Measurements from ENCODE around the gene FOCAD. TPM values are rescaled to one million over a fixed set of nuclear protein-coding genes. Genes with fewer than 3 reads are reported as not detected.

FOCAD gene
- total RNA-seq, 2 experiments from 2014 or later, result 13.8 to 18.5 TPM

DNA sequence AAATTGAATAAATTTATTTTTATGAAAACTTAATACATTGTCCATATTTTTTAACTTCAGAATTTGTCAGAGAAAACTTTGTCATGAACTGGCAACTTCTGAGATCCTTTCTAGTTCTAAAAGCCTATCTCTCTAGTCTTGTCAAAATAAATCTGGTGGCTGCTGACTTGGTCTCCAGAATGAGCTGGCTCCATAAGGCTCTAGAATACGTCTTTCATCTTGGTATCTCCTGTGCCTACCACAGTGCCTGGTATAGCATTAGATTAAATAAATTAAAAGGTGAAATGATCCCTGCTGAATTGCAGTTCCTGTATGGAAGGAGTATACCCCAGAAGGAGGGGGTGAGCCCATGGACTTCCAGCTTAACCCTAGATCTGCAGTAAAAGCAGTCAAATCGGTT lies 2.6 kb upstream of the FOCAD start:
- ChIA-PET CTCF (ENCODE audit: unreplicated experiment) (no interaction called here), POLR2A (interaction anchor here (0.6 to 0.7 kb wide), 2 partner anchors 12 to 170 kb away, joined by 3 read pairs; no protein-coding TSS in a partner anchor)

DNA sequence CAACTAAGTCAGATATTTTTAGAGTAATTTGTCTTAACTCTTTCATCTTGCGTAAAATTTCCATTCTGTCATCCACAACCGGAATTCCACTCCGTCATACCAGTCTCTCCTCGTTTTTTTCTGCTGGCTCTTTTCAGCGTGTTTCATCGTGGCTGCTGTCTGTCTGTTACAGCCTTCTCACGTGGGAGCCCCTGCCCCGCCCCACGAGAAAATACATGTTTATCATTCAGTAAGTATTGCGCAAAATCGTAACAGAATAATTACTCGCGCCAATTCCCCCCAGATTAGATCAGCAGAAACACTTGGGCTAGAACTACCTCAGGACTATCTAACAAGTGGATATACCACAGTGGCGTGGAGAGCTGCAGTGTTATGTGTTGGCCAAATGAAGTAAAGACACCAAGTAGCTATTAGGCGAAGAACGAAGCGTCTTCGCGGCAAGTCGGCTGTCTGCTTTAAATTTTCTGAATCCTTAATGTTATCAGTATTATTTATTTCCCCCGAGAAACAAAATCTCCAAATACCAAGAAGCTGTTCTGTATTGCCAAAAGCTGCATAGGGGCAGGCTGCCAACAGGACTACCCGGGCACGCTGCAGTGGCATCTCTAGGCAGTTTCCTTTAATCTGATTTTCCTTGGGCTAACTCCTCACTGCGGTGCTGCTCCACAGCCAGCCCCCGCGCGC lies 566 bp upstream of the FOCAD start:
- ChIA-PET CTCF (ENCODE audit: unreplicated experiment) (interaction anchor here (0.5 to 1.1 kb wide), 3 partner anchors 8 to 393 kb away, joined by 3 read pairs; no protein-coding TSS in a partner anchor), POLR2A (interaction anchor here (0.8 to 2.0 kb wide), 12 partner anchors 10 to 441 kb away, joined by 3 to 7 read pairs (median 4); partner anchors contain the start of gene MLLT3)
- peak overlapping the region; percentile 100 for H2AFZ ChIP-seq (ENCODE audit: low read length)
- no peaks in the 10 kb centered on the region for H3K9me3 ChIP-seq (ENCODE audit: low read length)
- no peaks in the 10 kb centered on the region for H4K20me1 ChIP-seq (ENCODE audit: insufficient read depth, low read length)
- intact Hi-C loops (cut with micrococcal nuclease; ENCODE audit: unreplicated experiment), result loop anchor here (1.0 to 10.0 kb wide), 4 partner anchors 61 to 654 kb away; partner anchors contain the start of genes KLHL9 and MLLT3
- H3K4me1 ChIP-seq (ENCODE audit: insufficient read depth, low read length, poor library complexity, severe bottlenecking), result peaks cover 16% of the 10 kb centered on the region
- no peaks in the 10 kb centered on the region for H3K9me2 ChIP-seq (ENCODE audit: insufficient read depth, low read length)
- no TSS peak for BruUV-seq (replicated peaks)
- peak; percentile 36 for DNase-seq (ENCODE audit: low spot score)
- peak overlapping the region; percentile 90 for H3K4me2 ChIP-seq (ENCODE audit: low read length)
- H3K79me2 ChIP-seq (ENCODE audit: insufficient read depth, low read depth, low read length), result peaks cover 13% of the 10 kb centered on the region; the same call in 1 of the 2 replicates
- no peak overlapping the region for H3K27ac ChIP-seq (ENCODE audit: low read depth, low read length, poor library complexity, severe bottlenecking)
- H3K4me3 ChIP-seq (ENCODE audit: low read depth, low read length, poor library complexity, severe bottlenecking), result peak overlapping the region; percentile 83
- no peaks in the 10 kb centered on the region for H3K36me3 ChIP-seq (ENCODE audit: insufficient read depth, low read length)
- TF ChIP-seq, protein P1, sequence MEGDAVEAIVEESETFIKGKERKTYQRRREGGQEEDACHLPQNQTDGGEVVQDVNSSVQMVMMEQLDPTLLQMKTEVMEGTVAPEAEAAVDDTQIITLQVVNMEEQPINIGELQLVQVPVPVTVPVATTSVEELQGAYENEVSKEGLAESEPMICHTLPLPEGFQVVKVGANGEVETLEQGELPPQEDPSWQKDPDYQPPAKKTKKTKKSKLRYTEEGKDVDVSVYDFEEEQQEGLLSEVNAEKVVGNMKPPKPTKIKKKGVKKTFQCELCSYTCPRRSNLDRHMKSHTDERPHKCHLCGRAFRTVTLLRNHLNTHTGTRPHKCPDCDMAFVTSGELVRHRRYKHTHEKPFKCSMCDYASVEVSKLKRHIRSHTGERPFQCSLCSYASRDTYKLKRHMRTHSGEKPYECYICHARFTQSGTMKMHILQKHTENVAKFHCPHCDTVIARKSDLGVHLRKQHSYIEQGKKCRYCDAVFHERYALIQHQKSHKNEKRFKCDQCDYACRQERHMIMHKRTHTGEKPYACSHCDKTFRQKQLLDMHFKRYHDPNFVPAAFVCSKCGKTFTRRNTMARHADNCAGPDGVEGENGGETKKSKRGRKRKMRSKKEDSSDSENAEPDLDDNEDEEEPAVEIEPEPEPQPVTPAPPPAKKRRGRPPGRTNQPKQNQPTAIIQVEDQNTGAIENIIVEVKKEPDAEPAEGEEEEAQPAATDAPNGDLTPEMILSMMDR (conservative IDR thresholded peaks at IDR 0.05; ENCODE audit: low read length), result 0 out of 2 replicates have a peak, but pooled peaks have one; percentile 19
- TF ChIP-seq EZH2phosphoT487 (IDR thresholded peaks at IDR 0.05; ENCODE audit: borderline replicate concordance, low read depth, low read length), result no peak

More for the DNA sequence above, 2.6 kb upstream of the FOCAD start:
- TF ChIP-seq, protein P1 (conservative IDR thresholded peaks at IDR 0.05; ENCODE audit: low read length), result no peak
- TF ChIP-seq EZH2phosphoT487 (IDR thresholded peaks at IDR 0.05; ENCODE audit: borderline replicate concordance, low read depth, low read length), result no peak
- Histone ChIP-seq H4K20me1 (ENCODE audit: insufficient read depth, low read length) (no peaks in the 10 kb centered on the region), H3K79me2 (ENCODE audit: insufficient read depth, low read depth, low read length) (peaks cover 13% of the 10 kb centered on the region; the same call in 1 of the 2 replicates), H3K36me3 (ENCODE audit: insufficient read depth, low read length) (no peaks in the 10 kb centered on the region), H3K4me2 (ENCODE audit: low read length) (no peak overlapping the region), H3K4me1 (ENCODE audit: insufficient read depth, low read length, poor library complexity, severe bottlenecking) (peaks cover 16% of the 10 kb centered on the region), H3K9me2 (ENCODE audit: insufficient read depth, low read length) (no peaks in the 10 kb centered on the region), H3K27ac (ENCODE audit: low read depth, low read length, poor library complexity, severe bottlenecking) (no peak overlapping the region), H2AFZ (ENCODE audit: low read length) (no peak overlapping the region; the same call in 1 of the 2 replicates), H3K4me3 (ENCODE audit: low read depth, low read length, poor library complexity, severe bottlenecking) (no peak overlapping the region), H3K9me3 (ENCODE audit: low read length) (no peaks in the 10 kb centered on the region)
- DNase-seq (ENCODE audit: low spot score), result no peak
- no TSS peak for BruUV-seq (replicated peaks)
- intact Hi-C loops (cut with micrococcal nuclease; ENCODE audit: unreplicated experiment), result loop anchor here (5.0 to 10.0 kb wide), 2 partner anchors 423 to 656 kb away; partner anchors contain the start of gene KLHL9
